H1 (cell line): Measurements from ENCODE around the gene PLXNA4. TPM values are rescaled to one million over a fixed set of nuclear protein-coding genes. Genes with fewer than 3 reads are reported as not detected.

Source experiments
- RXRA ChIP-seq: IDR thresholded peaks from 2 replicates; pipeline ENCODE4 v1.6.1; 2011; ENCODE audit warnings: low read depth, mild to moderate bottlenecking, low read length, moderate library complexity; ENCODE audit not compliant: insufficient read depth
- SIX5 ChIP-seq: IDR thresholded peaks from 2 replicates; pipeline ENCODE4 v1.6.1; 2011; ENCODE audit warnings: mild to moderate bottlenecking, low read depth, low read length
- SP4 ChIP-seq: IDR thresholded peaks from 2 replicates; pipeline ENCODE4 v1.6.1; 2012; ENCODE audit warnings: low read length, inconsistent platforms
- polyA plus RNA-seq, 7 experiments: library from polyadenylated mRNA; depleted of rRNA in 3 of 7; stranded (reverse) in 5 of 7; unstranded in 2 of 7; fragments of >200 nt in 5 of 7; fragments of 200-250 nt in 2 of 7; gene quantifications; 1 replicate in 5 of 7; 2 replicates in 1 of 7; 4 replicates in 1 of 7; pipeline versions ENCODE4 v1.2.1 to v1.2.3, GENCODE V29; 2011 to 2013; ENCODE audit warnings: missing spikeins in 2 of 7, mixed read lengths in 2 of 7
- total RNA-seq: library from RNA; stranded (reverse); fragmentation: NEBNext Ultra II Directional; extraction: Animal tissue kit (Norgen Biotek cat#: 25700); gene quantifications from 2 replicates; pipeline ENCODE4 v1.2.1, GENCODE V29; 2021
- TF ChIP-seq, protein P1 (sequence below): fragments of 300-600 bp; sonication (generic); IDR thresholded peaks from 2 replicates; pipeline ENCODE4 v1.7.1; 2012; ENCODE audit warnings: low read length, moderate library complexity, mild to moderate bottlenecking, inconsistent platforms; ENCODE audit not compliant: insufficient replicate concordance

The PLXNA4 gene
- total and polyA plus RNA-seq, 2 of the 8 experiments (the other 6 are each of a cell fraction or from before 2014, with no cell fraction given): 0.76 to 0.79 TPM

DNA sequence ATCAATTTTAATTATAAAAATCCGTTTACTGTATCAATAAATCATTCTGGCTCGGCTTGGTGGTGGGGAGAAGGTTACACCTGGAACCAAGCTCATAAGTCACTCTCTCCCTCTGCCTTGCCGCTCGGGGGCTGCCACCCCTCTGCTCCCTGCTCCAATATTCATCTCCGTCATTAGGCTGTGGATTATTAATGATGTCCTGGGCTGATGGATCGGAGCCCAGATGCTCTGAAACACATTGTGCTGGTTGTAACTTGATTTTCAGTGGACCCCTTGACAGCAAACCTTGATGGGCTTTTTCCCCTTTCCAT, 314.2 kb downstream of the PLXNA4 start (continued):
- TF ChIP-seq, protein P1, sequence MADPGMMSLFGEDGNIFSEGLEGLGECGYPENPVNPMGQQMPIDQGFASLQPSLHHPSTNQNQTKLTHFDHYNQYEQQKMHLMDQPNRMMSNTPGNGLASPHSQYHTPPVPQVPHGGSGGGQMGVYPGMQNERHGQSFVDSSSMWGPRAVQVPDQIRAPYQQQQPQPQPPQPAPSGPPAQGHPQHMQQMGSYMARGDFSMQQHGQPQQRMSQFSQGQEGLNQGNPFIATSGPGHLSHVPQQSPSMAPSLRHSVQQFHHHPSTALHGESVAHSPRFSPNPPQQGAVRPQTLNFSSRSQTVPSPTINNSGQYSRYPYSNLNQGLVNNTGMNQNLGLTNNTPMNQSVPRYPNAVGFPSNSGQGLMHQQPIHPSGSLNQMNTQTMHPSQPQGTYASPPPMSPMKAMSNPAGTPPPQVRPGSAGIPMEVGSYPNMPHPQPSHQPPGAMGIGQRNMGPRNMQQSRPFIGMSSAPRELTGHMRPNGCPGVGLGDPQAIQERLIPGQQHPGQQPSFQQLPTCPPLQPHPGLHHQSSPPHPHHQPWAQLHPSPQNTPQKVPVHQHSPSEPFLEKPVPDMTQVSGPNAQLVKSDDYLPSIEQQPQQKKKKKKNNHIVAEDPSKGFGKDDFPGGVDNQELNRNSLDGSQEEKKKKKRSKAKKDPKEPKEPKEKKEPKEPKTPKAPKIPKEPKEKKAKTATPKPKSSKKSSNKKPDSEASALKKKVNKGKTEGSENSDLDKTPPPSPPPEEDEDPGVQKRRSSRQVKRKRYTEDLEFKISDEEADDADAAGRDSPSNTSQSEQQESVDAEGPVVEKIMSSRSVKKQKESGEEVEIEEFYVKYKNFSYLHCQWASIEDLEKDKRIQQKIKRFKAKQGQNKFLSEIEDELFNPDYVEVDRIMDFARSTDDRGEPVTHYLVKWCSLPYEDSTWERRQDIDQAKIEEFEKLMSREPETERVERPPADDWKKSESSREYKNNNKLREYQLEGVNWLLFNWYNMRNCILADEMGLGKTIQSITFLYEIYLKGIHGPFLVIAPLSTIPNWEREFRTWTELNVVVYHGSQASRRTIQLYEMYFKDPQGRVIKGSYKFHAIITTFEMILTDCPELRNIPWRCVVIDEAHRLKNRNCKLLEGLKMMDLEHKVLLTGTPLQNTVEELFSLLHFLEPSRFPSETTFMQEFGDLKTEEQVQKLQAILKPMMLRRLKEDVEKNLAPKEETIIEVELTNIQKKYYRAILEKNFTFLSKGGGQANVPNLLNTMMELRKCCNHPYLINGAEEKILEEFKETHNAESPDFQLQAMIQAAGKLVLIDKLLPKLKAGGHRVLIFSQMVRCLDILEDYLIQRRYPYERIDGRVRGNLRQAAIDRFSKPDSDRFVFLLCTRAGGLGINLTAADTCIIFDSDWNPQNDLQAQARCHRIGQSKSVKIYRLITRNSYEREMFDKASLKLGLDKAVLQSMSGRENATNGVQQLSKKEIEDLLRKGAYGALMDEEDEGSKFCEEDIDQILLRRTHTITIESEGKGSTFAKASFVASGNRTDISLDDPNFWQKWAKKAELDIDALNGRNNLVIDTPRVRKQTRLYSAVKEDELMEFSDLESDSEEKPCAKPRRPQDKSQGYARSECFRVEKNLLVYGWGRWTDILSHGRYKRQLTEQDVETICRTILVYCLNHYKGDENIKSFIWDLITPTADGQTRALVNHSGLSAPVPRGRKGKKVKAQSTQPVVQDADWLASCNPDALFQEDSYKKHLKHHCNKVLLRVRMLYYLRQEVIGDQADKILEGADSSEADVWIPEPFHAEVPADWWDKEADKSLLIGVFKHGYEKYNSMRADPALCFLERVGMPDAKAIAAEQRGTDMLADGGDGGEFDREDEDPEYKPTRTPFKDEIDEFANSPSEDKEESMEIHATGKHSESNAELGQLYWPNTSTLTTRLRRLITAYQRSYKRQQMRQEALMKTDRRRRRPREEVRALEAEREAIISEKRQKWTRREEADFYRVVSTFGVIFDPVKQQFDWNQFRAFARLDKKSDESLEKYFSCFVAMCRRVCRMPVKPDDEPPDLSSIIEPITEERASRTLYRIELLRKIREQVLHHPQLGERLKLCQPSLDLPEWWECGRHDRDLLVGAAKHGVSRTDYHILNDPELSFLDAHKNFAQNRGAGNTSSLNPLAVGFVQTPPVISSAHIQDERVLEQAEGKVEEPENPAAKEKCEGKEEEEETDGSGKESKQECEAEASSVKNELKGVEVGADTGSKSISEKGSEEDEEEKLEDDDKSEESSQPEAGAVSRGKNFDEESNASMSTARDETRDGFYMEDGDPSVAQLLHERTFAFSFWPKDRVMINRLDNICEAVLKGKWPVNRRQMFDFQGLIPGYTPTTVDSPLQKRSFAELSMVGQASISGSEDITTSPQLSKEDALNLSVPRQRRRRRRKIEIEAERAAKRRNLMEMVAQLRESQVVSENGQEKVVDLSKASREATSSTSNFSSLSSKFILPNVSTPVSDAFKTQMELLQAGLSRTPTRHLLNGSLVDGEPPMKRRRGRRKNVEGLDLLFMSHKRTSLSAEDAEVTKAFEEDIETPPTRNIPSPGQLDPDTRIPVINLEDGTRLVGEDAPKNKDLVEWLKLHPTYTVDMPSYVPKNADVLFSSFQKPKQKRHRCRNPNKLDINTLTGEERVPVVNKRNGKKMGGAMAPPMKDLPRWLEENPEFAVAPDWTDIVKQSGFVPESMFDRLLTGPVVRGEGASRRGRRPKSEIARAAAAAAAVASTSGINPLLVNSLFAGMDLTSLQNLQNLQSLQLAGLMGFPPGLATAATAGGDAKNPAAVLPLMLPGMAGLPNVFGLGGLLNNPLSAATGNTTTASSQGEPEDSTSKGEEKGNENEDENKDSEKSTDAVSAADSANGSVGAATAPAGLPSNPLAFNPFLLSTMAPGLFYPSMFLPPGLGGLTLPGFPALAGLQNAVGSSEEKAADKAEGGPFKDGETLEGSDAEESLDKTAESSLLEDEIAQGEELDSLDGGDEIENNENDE: no peak
- no peak for TF ChIP-seq SP4
- TF ChIP-seq SIX5: no peak
- no peak for TF ChIP-seq RXRA
- TF ChIP-seq, all 59 proteins: peak for 0
